ENCODE results near the gene FIG4. TPM values are rescaled to one million over a fixed set of nuclear protein-coding genes. Genes with fewer than 3 reads are reported as not detected.

FIG4 gene
- total and polyA plus RNA-seq, 2 of the 4 experiments (the other 2 are of a cell fraction) = 12.1 to 15.4 TPM

DNA sequence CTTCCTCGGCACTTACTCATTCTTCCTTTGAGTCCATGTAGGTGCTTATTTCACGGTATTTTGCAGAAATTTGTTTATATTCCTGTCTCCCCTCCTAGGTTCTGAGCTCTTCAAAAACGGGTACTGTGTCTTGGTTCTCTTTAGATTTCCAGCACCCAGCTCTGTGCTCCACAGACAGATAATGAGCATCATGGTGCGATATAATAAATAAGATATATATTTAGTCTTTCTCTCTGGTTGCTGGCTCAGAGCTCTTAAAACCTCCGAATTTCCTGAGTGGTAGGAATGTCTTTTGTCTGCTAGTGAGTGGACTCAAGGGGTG is 179.0 kb downstream of the FIG4 start:
- no peak overlapping the region for H2BK15ac ChIP-seq (ENCODE audit: low read depth, low read length)
- no peak overlapping the region for H3K27ac ChIP-seq (ENCODE audit: insufficient read depth, low read length)
- no peak overlapping the region for H3K9ac ChIP-seq (ENCODE audit: low read depth, low read length)
- no peak overlapping the region for H3K56ac ChIP-seq (ENCODE audit: extremely low read depth, insufficient read depth, low read length)
- H2BK5ac ChIP-seq (ENCODE audit: low read depth, low read length, poor library complexity, severe bottlenecking) = no peak overlapping the region
- no peak overlapping the region for H2BK20ac ChIP-seq (ENCODE audit: low read depth, low read length)
- H2AFZ ChIP-seq (replicated peaks; ENCODE audit: low read length, poor library complexity) = no peak overlapping the region
- no TSS peak for BruUV-seq (replicated peaks)
- H3K18ac ChIP-seq (ENCODE audit: low read depth, low read length) = no peak overlapping the region
- H3K9me3 ChIP-seq (ENCODE audit: control insufficient read depth, insufficient read depth, low read length) = no peaks in the 10 kb centered on the region
- H3K4me2 ChIP-seq (ENCODE audit: low read depth, low read length) = no peak overlapping the region
- no peaks in the 10 kb centered on the region for H3K36me3 ChIP-seq (ENCODE audit: control insufficient read depth, insufficient read depth, low read length)
- H4K8ac ChIP-seq (ENCODE audit: low read depth in 2 of 2, low read length in 2 of 2) = no peak overlapping the region
- H3K4me1 ChIP-seq (ENCODE audit: control insufficient read depth, insufficient read depth, low read length) = no peaks in the 10 kb centered on the region
- H2AK5ac ChIP-seq (ENCODE audit: low read depth, low read length) = no peak overlapping the region
- H2AK9ac ChIP-seq (replicated peaks; ENCODE audit: low read depth, low read length, poor library complexity) = no peak overlapping the region
- intact Hi-C loops (cut with micrococcal nuclease) = no loop called here
- no peak overlapping the region for H4K5ac ChIP-seq (ENCODE audit: low read depth, low read length)
- H3K4ac ChIP-seq (ENCODE audit: low read depth, low read length) = no peak overlapping the region
- dilution Hi-C loops (cut with HindIII; ENCODE audit: low sequenced_read_pairs, unreplicated experiment) = no loop called here
- no peak overlapping the region for H4K91ac ChIP-seq (ENCODE audit: insufficient read depth, low read depth, low read length)
- in situ Hi-C loops (cut with MboI; ENCODE audit: low sequenced_read_pairs) = no loop called here
- no peaks in the 10 kb centered on the region for H3K79me1 ChIP-seq (ENCODE audit: low read depth in 1 of 2, low read length in 2 of 2)
- ATAC-seq (ENCODE audit: low read depth) = no peak
- H3K14ac ChIP-seq (replicated peaks; ENCODE audit: low read depth, low read length) = no peak overlapping the region
- no peaks in the 10 kb centered on the region for H4K20me1 ChIP-seq (ENCODE audit: insufficient read depth, low read length)
- no peak overlapping the region for H2BK120ac ChIP-seq (ENCODE audit: low read depth, low read length)
- ChIA-PET CTCF (no interaction called here), POLR2A (ENCODE audit: unreplicated experiment) (no interaction called here)
- no peaks in the 10 kb centered on the region for H3K9me1 ChIP-seq (ENCODE audit: insufficient read depth, low read length)
- TF ChIP-seq RAD21 (IDR thresholded peaks at IDR 0.05; ENCODE audit: low read length) = no peak
- TF ChIP-seq, protein P1, sequence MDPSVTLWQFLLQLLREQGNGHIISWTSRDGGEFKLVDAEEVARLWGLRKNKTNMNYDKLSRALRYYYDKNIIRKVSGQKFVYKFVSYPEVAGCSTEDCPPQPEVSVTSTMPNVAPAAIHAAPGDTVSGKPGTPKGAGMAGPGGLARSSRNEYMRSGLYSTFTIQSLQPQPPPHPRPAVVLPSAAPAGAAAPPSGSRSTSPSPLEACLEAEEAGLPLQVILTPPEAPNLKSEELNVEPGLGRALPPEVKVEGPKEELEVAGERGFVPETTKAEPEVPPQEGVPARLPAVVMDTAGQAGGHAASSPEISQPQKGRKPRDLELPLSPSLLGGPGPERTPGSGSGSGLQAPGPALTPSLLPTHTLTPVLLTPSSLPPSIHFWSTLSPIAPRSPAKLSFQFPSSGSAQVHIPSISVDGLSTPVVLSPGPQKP (IDR thresholded peaks at IDR 0.05; ENCODE audit: borderline replicate concordance, low read depth, low read length) = no peak
- no peak for TF ChIP-seq MXI1 (IDR thresholded peaks at IDR 0.05; ENCODE audit: borderline replicate concordance, low read depth, low read length)
- TF ChIP-seq, protein P2, sequence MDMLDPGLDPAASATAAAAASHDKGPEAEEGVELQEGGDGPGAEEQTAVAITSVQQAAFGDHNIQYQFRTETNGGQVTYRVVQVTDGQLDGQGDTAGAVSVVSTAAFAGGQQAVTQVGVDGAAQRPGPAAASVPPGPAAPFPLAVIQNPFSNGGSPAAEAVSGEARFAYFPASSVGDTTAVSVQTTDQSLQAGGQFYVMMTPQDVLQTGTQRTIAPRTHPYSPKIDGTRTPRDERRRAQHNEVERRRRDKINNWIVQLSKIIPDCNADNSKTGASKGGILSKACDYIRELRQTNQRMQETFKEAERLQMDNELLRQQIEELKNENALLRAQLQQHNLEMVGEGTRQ (IDR thresholded peaks at IDR 0.05; ENCODE audit: low read depth, low read length) = no peak
- TF ChIP-seq MAFK (IDR thresholded peaks at IDR 0.05; ENCODE audit: low read depth, low read length) = no peak
- TF ChIP-seq SMC3 (IDR thresholded peaks at IDR 0.05; ENCODE audit: low read depth, low read length) = no peak
- no peak overlapping the region for H3K23ac ChIP-seq (ENCODE audit: low read depth, low read length)
- no CpG with 5 or more reads among the region's 5 CpGs for WGBS, 2 experiments (ENCODE audit: extremely low coverage in 2 of 2, insufficient read length in 1 of 2)
- peaks cover 7% of the 10 kb centered on the region for H3K27me3 ChIP-seq (ENCODE audit: control insufficient read depth, insufficient read depth, low read length)
- H3K4me3 ChIP-seq (ENCODE audit: insufficient read depth, low read depth, low read length) = no peak overlapping the region
- DNase-seq = no peak
